H9 (cell line): ENCODE measurements around the gene ZFP91. TPM values are rescaled to one million over a fixed set of nuclear protein-coding genes. Genes with fewer than 3 reads are reported as not detected.

ENCODE experiments used
- DNase-seq: peaks from one replicate; pipeline ENCODE4 v3.0.0-alpha.2; 2017
- H2AFZ ChIP-seq: one replicate; pipeline ENCODE4 v1.6.1; 2013; ENCODE audit warnings: mild to moderate bottlenecking, low read length, control low read depth, moderate library complexity
- H2AK5ac ChIP-seq: 2 replicates; pipeline ENCODE4 v1.6.1; 2013; ENCODE audit warnings: low read length, control low read depth, mixed read lengths; ENCODE audit not compliant: insufficient read length
- H2BK120ac ChIP-seq: one replicate; pipeline ENCODE4 v1.6.1; 2013; ENCODE audit warnings: low read depth, mild to moderate bottlenecking, low read length, control low read depth, inconsistent platforms; ENCODE audit not compliant: poor library complexity, severe bottlenecking
- H2BK12ac ChIP-seq: 2 replicates; pipeline ENCODE4 v1.6.1; 2013; ENCODE audit warnings: low read length, control low read depth, mixed read lengths, low read depth; ENCODE audit not compliant: insufficient read length
- H2BK15ac ChIP-seq: 2 replicates; pipeline ENCODE4 v1.6.1; 2013; ENCODE audit warnings: low read depth, low read length, control low read depth
- H2BK20ac ChIP-seq: one replicate; pipeline ENCODE4 v1.6.1; 2013; ENCODE audit warnings: low read depth, mild to moderate bottlenecking, low read length, control low read depth, inconsistent platforms; ENCODE audit not compliant: poor library complexity, severe bottlenecking
- H2BK5ac ChIP-seq: 2 replicates; pipeline ENCODE4 v1.6.1; 2013; ENCODE audit warnings: low read length, control low read depth, mixed read lengths; ENCODE audit not compliant: insufficient read length
- H3K14ac ChIP-seq: 2 replicates; pipeline ENCODE4 v1.6.1; 2013; ENCODE audit warnings: low read length, control low read depth; ENCODE audit not compliant: insufficient read depth
- H3K18ac ChIP-seq: 2 replicates; pipeline ENCODE4 v1.6.1; 2013; ENCODE audit warnings: low read depth, mild to moderate bottlenecking, mixed read lengths, low read length, control low read depth; ENCODE audit not compliant: insufficient read length
- H3K23ac ChIP-seq: 2 replicates; pipeline ENCODE4 v1.6.1; 2013; ENCODE audit warnings: low read length, control low read depth, mixed read lengths, low read depth; ENCODE audit not compliant: insufficient read length
- H3K23me2 ChIP-seq: 2 replicates; pipeline ENCODE4 v1.6.1; 2013; ENCODE audit warnings: low read depth, mild to moderate bottlenecking, mixed read lengths, low read length, control low read depth; ENCODE audit not compliant: insufficient read length, poor library complexity, severe bottlenecking
- H3K27ac ChIP-seq: 2 replicates; pipeline ENCODE4 v1.5.1; 2013; ENCODE audit warnings: low read length, control low read depth, mixed read lengths, low read depth; ENCODE audit not compliant: insufficient read length
- H3K27me3 ChIP-seq: 2 replicates; pipeline ENCODE4 v1.6.1; 2013; ENCODE audit warnings: low read length, control low read depth, inconsistent platforms; ENCODE audit not compliant: insufficient read depth
- H3K4ac ChIP-seq: 2 replicates; pipeline ENCODE4 v1.6.1; 2013; ENCODE audit warnings: low read depth, mild to moderate bottlenecking, control low read depth, inconsistent platforms, low read length, moderate library complexity
- H3K4me1 ChIP-seq: 2 replicates; pipeline ENCODE4 v1.6.1; 2013; ENCODE audit warnings: low read length, control low read depth, inconsistent platforms; ENCODE audit not compliant: insufficient read depth
- H3K4me2 ChIP-seq: 2 replicates; pipeline ENCODE4 v1.6.1; 2013; ENCODE audit warnings: low read length, control low read depth, mixed read lengths; ENCODE audit not compliant: insufficient read length, insufficient read depth
- H3K56ac ChIP-seq: 2 replicates; pipeline ENCODE4 v1.6.1; 2013; ENCODE audit warnings: low read depth, mild to moderate bottlenecking, mixed read lengths, low read length, control low read depth; ENCODE audit not compliant: insufficient read length
- H3K79me1 ChIP-seq: 2 replicates; pipeline ENCODE4 v1.6.1; 2013; ENCODE audit warnings: low read depth, mild to moderate bottlenecking, moderate library complexity, low read length, control low read depth, inconsistent platforms; ENCODE audit not compliant: insufficient read depth, poor library complexity, severe bottlenecking
- H3K79me2 ChIP-seq: 2 replicates; pipeline ENCODE4 v1.6.1; 2013; ENCODE audit warnings: low read length, control low read depth, inconsistent platforms; ENCODE audit not compliant: insufficient read depth
- H3K9ac ChIP-seq: 2 replicates; pipeline ENCODE4 v1.6.1; 2013; ENCODE audit warnings: low read length, control low read depth, mixed read lengths; ENCODE audit not compliant: insufficient read length; ENCODE audit errors: extremely low read depth
- H3K9me3 ChIP-seq: one replicate; pipeline ENCODE4 v1.6.1; 2013; ENCODE audit warnings: low read depth, low read length, inconsistent platforms; ENCODE audit not compliant: control insufficient read depth
- H3T11ph ChIP-seq: one replicate; pipeline ENCODE4 v1.6.1; 2013; ENCODE audit warnings: mild to moderate bottlenecking, low read length, control low read depth, inconsistent platforms
- H4K20me1 ChIP-seq: one replicate; pipeline ENCODE4 v1.6.1; 2013; ENCODE audit not compliant: control insufficient read depth, insufficient read length, insufficient read depth
- H4K5ac ChIP-seq: 2 replicates; pipeline ENCODE4 v1.6.1; 2013; ENCODE audit warnings: low read depth, mild to moderate bottlenecking, mixed read lengths, low read length, control low read depth; ENCODE audit not compliant: insufficient read length
- H4K8ac ChIP-seq: replicated peaks from 2 replicates; pipeline ENCODE4 v1.6.1; 2013; ENCODE audit warnings: low read length, control low read depth, mixed read lengths, low read depth; ENCODE audit not compliant: insufficient read length
- H4K91ac ChIP-seq: 2 replicates; pipeline ENCODE4 v1.6.1; 2013; ENCODE audit warnings: low read depth, mild to moderate bottlenecking, moderate library complexity, mixed read lengths, low read length, control low read depth; ENCODE audit not compliant: insufficient read length
- H3K27ac Mint-ChIP-seq, 3 experiments: 2 replicates in 2 of 3; 3 replicates in 1 of 3; pipeline ENCODE4 v1.8.0; 2020 to 2021; ENCODE audit warnings: mixed read lengths in 3 of 3, mild to moderate bottlenecking in 1 of 3, moderate library complexity in 1 of 3
- H3K27me3 Mint-ChIP-seq: 2 replicates; pipeline ENCODE4 v1.8.0; 2021; ENCODE audit warnings: low read depth, mild to moderate bottlenecking, moderate library complexity, mixed read lengths
- H3K36me3 Mint-ChIP-seq, 3 experiments: 2 replicates in 2 of 3; 3 replicates in 1 of 3; pipeline ENCODE4 v1.8.0; 2020 to 2021; ENCODE audit warnings: low read depth in 3 of 3, mixed read lengths in 3 of 3; ENCODE audit not compliant: insufficient read depth in 1 of 3
- H3K4me1 Mint-ChIP-seq, 2 experiments: 2 replicates each; pipeline ENCODE4 v1.8.0; 2020; ENCODE audit warnings: mixed read lengths in 2 of 2
- H3K4me3 Mint-ChIP-seq, 2 experiments: 2 replicates in 1 of 2; 3 replicates in 1 of 2; pipeline ENCODE4 v1.8.0; 2020 to 2021; ENCODE audit warnings: mild to moderate bottlenecking in 2 of 2, mixed read lengths in 2 of 2, moderate library complexity in 1 of 2
- H3K9me3 Mint-ChIP-seq, 2 experiments: 2 replicates in 1 of 2; 3 replicates in 1 of 2; pipeline ENCODE4 v1.8.0; 2020; ENCODE audit warnings: mild to moderate bottlenecking in 2 of 2, mixed read lengths in 2 of 2, moderate library complexity in 1 of 2
- WGBS: extraction: QIAGEN DNeasy Blood & Tissue Kit; methylation state at CpG from one replicate; pipeline ENCODE4 v1.1.7; 2013; ENCODE audit warnings: missing lambda C conversion rate, low lambda C conversion rate, mixed read lengths; ENCODE audit not compliant: insufficient read length; ENCODE audit errors: extremely low coverage; 5-methylcytosine and 5-hydroxymethylcytosine counted together
- total RNA-seq: library from RNA; stranded (reverse); gene quantifications from 2 replicates; pipeline ENCODE4 v1.2.1, GENCODE V29; 2021
- TF ChIP-seq, protein P1 (sequence below): fragments of 200-600 bp; sonication (generic); conservative IDR thresholded peaks from 3 replicates; pipeline ENCODE4 v1.8.0; 2021; ENCODE audit warnings: antibody characterized with exemption, mild to moderate bottlenecking

Gene ZFP91
- total RNA-seq, 1 experiment from 2014 or later, result 32.9 TPM

DNA sequence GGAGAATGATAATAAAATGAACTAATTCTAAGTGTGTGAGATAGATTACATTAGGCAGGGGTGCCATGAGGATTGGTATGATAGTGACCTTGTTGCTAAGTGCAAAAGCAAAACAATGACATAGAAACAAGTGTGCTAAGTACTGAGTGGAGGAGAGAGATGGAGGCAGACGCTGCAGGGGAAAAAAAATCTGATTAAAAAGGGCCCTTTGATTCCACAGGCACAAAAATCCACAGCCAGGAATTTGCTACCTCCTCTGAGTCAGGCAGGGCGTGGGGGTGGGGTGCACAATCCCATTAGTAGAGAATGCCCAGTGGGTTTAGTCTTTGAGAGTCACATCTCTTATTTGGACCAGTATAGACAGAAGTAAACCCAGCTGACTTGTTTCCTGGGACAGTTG, 43.5 kb downstream of the ZFP91 start, which contains the start of gene CNTF:
Gene CNTF (plus strand): TSS at position 322 of the 400 bp plus-strand sequence. CDS start 88 bp downstream, outside the sequence.
- Histone ChIP-seq H3K4me2 (no peak within 1 kb of the TSS), H3K9me3 (no peaks in the 10 kb centered on the region), H3K9ac (no peak within 1 kb of the TSS), H2BK12ac (no peak within 1 kb of the TSS), H3K27ac (no peak within 1 kb of the TSS), H4K8ac (no peak within 1 kb of the TSS), H3K18ac (no peak within 1 kb of the TSS), H3K79me1 (no peaks in the 10 kb centered on the region), H2AFZ (no peak within 1 kb of the TSS), H4K91ac (no peak within 1 kb of the TSS), H3K14ac (no peak within 1 kb of the TSS), H4K5ac (no peak within 1 kb of the TSS), H3K4me1 (peaks cover 3% of the 10 kb centered on the region; the same call in 1 of the 2 replicates), H4K20me1 (no peaks in the 10 kb centered on the region), H3T11ph (no peak within 1 kb of the TSS), H3K4ac (no peak within 1 kb of the TSS), H2BK5ac (no peak within 1 kb of the TSS), H3K23me2 (no peaks in the 10 kb centered on the region), H3K23ac (no peak within 1 kb of the TSS), H2AK5ac (no peak within 1 kb of the TSS), H2BK20ac (no peak within 1 kb of the TSS), H3K27me3 (no peaks in the 10 kb centered on the region; the same call in 1 of the 2 replicates), H3K79me2 (no peaks in the 10 kb centered on the region), H2BK15ac (no peak within 1 kb of the TSS), H3K56ac (no peak within 1 kb of the TSS), H2BK120ac (no peak within 1 kb of the TSS)
- no CpG with 5 or more reads among the region's 2 CpGs for WGBS
- H3K4me1 Mint-ChIP-seq, result peaks cover 6 to 10% of the 10 kb centered on the region in 2 experiments; a peak in 2 of 4 replicates
- TF ChIP-seq, protein P1, sequence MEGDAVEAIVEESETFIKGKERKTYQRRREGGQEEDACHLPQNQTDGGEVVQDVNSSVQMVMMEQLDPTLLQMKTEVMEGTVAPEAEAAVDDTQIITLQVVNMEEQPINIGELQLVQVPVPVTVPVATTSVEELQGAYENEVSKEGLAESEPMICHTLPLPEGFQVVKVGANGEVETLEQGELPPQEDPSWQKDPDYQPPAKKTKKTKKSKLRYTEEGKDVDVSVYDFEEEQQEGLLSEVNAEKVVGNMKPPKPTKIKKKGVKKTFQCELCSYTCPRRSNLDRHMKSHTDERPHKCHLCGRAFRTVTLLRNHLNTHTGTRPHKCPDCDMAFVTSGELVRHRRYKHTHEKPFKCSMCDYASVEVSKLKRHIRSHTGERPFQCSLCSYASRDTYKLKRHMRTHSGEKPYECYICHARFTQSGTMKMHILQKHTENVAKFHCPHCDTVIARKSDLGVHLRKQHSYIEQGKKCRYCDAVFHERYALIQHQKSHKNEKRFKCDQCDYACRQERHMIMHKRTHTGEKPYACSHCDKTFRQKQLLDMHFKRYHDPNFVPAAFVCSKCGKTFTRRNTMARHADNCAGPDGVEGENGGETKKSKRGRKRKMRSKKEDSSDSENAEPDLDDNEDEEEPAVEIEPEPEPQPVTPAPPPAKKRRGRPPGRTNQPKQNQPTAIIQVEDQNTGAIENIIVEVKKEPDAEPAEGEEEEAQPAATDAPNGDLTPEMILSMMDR, result no peak
- no peak within 1 kb of the TSS for H3K4me3 Mint-ChIP-seq
- no peak for DNase-seq
- peaks cover 41 to 66% (median 58%) of the 10 kb centered on the region in 3 experiments; a peak in 6 of 7 replicates for H3K36me3 Mint-ChIP-seq
- no peaks in the 10 kb centered on the region for H3K27me3 Mint-ChIP-seq
- no peak within 1 kb of the TSS for H3K27ac Mint-ChIP-seq
- H3K9me3 Mint-ChIP-seq, result no peaks in the 10 kb centered on the region; a peak in 1 of 5 replicates
